Raji (cell line): ENCODE results near the gene PATZ1.
A peak's percentile ranks its signal among the peaks of the same experiment; 100 is the strongest.

Experiments
- POLR2A ChIP-seq: IDR thresholded peaks from 2 replicates; pipeline ENCODE4 v1.6.1; 2011; ENCODE audit warnings: low read depth, low read length, control low read depth; ENCODE audit not compliant: insufficient read depth

The PATZ1 gene

DNA sequence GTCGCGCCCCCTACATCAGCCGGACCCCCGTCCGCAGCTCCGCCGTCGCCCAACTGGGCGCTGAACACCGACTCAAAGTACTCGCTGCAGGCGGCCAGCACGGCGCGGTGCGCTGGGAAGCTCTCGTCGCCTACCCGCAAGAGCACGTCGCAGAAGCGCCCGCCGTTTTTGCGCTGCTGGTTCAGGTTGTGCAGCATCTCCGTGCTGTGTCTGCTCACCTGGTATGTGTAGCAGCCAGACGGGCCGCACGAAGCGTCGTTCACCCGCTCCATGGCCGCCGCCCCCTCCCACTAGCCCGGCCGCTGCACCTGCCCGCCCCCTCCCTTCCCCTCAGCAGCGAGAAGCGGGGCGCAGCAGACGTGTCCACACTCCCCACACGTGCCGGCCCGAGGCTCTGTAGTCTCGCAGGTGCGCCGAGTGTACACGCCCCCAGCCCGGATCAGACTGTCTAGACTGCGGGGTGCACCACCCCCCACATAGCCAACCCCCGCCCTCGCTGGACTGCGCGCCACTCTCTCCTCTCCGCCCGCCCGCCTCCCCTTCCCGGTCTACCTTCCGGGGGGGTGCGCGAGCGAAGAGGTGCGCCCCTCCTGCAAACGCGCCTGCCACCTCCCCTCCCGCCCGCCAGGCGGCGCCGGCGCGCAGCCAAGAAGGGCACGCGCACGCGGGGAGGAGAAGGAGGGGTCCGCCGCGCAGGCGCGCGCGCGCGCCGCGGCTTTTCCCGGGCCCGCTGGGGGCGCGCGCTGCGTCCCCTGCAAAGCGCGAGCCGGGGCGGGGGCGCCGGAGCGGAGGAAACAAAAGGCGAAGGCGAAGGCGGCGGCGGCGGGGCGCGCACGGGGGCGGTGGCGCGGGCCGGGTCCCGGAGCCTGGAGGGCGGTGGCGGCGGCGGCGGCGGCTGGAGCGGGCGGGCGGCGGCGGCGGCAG, 553 bp downstream of the PATZ1 start:
- TF ChIP-seq POLR2A: peak; percentile 62

- peak; percentile 40 for TF ChIP-seq POLR2A
Observed at GRCh38 chr22:31344578-31345330, 1.4 kb downstream of the PATZ1 start.

- TF ChIP-seq POLR2A: no peak
Observed at GRCh38 chr22:31344256-31344577, 1.9 kb downstream of the PATZ1 start.

GRCh38 chr22:31343235-31344191, 2.6 kb downstream of the PATZ1 start:
- TF ChIP-seq POLR2A: no peak

- no peak for TF ChIP-seq POLR2A
Observed at GRCh38 chr22:31342389-31343140, 3.6 kb downstream of the PATZ1 start.

- TF ChIP-seq POLR2A: no peak
Observed at GRCh38 chr22:31341386-31342088, 4.6 kb downstream of the PATZ1 start.

GRCh38 chr22:31340765-31341247, 5.3 kb downstream of the PATZ1 start:
- TF ChIP-seq POLR2A: no peak

- TF ChIP-seq POLR2A: no peak
Observed at GRCh38 chr22:31340360-31340759, 5.8 kb downstream of the PATZ1 start.

- TF ChIP-seq POLR2A: no peak
Observed at GRCh38 chr22:31339148-31339832, 6.9 kb downstream of the PATZ1 start.

DNA sequence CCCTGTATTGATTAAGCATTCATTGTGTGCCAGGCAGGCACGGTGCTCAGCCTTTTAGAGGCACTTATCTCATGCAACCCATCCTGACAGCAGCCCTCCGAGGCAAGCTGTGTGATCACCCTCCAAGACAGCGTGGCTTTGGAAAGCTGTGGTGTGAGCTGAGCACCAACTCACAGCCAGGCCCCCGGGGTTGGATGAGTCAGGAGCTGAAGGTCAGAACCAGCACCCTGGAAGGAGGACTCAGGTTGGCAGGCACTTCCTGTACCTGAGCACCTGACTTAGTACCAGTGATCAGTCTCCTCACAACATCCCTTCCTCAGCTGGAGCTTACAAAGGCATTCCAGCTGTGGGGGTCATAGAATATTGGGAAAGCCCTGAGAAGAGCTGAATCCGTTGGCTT, 9.0 kb downstream of the PATZ1 start:
- TF ChIP-seq POLR2A: no peak

DNA sequence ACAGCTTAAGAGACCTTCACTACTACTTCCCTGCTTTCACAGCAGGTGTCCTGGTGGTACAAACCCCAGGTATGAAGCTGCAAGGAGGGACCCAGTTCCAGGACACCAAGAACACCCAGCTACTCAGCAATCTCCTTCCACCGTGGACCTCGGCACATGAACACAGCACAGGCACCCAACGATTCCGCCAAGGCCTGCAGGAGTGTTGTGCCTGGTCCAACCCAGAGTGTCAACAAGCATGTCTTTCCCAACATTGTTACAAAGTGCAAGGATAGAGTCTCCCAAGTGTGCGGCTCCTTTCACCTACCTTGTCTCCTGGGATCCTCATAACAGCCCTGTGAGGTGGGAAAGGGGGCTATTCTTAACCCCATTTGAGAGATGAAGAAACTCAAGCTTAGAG, 11.8 kb downstream of the PATZ1 start:
- TF ChIP-seq POLR2A: no peak

GRCh38 chr22:31333641-31334040, 12.5 kb downstream of the PATZ1 start:
- no peak for TF ChIP-seq POLR2A

GRCh38 chr22:31332886-31333285, 13.3 kb downstream of the PATZ1 start:
- TF ChIP-seq POLR2A: no peak
